NCI-H1694 (cell line): ENCODE measurements around the gene ATXN7L3.
A peak's percentile ranks its signal among the peaks of the same experiment; 100 is the strongest.
"Not testable (repeated sequence)": the region's sequence is repeated elsewhere in the genome, so short reads cannot be mapped to it uniquely, and the experiment has no call there.

Experiments
- DNase-seq: peaks from one replicate; lab custom pipeline; 2025; lab: John Stamatoyannopoulos, UW

The ATXN7L3 gene

DNA sequence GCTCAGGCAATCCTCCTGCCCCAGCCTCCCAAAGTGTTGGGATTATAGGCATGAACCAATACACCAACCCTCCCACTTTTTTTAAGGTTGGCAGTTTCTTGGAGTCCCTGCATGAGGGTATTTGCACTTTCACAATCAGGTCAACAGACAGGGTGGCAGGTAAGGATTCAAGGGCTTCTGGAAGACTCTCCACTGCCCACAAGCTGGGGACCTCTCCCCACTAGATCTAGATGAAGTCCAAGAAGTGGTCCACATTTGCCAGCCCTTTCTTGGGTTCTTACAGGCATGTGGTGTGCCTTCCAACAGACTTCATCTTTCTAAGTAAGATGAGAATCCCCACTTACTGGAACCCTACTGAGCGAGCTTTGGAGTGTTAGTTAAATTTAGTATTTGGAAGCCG lies 25.3 kb downstream of the ATXN7L3 start:
- DNase-seq, result no peak

DNA sequence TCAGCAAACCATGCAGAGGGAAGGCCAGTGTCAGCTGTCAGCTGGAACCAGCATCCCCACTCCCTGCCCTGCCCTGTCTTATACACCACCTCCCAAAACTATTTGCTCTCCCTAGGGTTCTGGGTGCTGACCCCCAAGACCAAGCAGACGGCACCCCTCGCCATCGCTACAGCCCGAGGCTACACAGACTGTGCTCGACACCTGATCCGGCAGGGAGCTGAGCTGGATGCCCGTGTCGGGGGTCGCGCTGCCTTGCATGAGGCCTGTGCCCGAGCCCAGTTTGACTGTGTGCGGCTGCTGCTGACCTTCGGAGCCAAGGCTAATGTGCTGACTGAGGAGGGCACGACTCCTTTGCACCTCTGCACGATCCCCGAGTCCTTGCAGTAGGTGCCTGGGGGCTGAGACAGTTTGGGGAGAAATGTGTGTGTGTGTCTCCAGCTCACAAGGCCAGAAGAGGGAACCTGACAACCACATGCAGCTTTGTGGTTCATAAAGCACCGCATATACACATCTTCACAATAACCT lies 27.7 kb downstream of the ATXN7L3 start:
- DNase-seq, result no peak

- DNase-seq, result peak; percentile 27
Observed at GRCh38 chr17:44170499-44171201, 29.0 kb downstream of the ATXN7L3 start, which contains the start of gene ASB16. Gene ASB16 (plus strand): TSS chr17:44170704. CDS start chr17:44170790, 86 bp downstream.

GRCh38 chr17:44170135-44170498 lies 29.6 kb downstream of the ATXN7L3 start:
- DNase-seq, result no peak

- no peak for DNase-seq
Observed at GRCh38 chr17:44167181-44167861, 32.4 kb downstream of the ATXN7L3 start.

GRCh38 chr17:44164476-44164875 lies 35.2 kb downstream of the ATXN7L3 start:
- DNase-seq, result no peak

GRCh38 chr17:44159519-44160210 lies 40.0 kb downstream of the ATXN7L3 start:
- DNase-seq, result no peak

DNA sequence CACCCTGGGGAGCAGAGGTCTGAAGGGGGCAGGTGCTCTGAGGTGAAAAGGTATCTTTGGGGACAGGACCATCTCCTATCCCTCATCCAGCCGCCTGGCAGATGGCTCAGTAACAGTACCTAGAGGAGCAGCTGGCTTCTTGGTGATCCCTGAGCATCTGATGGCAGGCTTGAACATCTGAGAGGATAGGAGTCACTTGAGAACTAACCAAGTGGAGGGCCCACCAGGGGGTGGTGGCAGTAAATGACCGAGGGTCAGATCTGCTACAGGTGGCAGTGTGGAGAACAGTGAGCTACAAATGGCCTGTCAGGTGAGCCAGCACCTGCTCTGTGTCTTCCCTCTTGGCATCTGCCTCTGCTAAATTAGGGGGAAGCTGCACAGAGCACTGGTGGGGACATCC lies 44.2 kb downstream of the ATXN7L3 start:
- DNase-seq, result no peak

- DNase-seq, result no peak
Observed at GRCh38 chr17:44152875-44153274, 46.8 kb downstream of the ATXN7L3 start.

GRCh38 chr17:44149750-44150329 lies 49.8 kb downstream of the ATXN7L3 start:
- DNase-seq, result no peak

DNA sequence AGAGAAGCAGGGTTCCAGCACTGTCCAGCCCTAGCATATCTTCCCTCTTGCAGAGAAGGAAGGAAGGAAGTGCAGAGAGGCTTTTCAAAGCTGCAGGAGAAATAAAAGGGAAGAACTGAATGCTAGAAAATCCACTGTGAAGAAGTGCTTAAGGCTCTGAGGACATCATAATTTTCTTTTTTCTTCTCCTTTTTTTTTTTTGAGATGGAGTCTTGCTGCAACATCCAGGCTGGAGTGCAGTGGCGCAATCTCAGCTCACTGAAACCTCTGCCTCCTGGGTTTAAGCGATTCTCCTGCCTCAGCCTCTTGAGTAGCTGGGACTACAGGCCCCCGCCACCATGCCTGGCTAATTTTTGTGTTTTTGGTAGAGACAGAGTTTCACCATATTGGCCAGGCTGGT lies 50.6 kb downstream of the ATXN7L3 start:
- DNase-seq, result not testable (repeated sequence)

GRCh38 chr17:44147812-44148211 lies 51.9 kb downstream of the ATXN7L3 start:
- no peak for DNase-seq

- no peak for DNase-seq
Observed at GRCh38 chr17:44146375-44147346, 53.0 kb downstream of the ATXN7L3 start.

DNA sequence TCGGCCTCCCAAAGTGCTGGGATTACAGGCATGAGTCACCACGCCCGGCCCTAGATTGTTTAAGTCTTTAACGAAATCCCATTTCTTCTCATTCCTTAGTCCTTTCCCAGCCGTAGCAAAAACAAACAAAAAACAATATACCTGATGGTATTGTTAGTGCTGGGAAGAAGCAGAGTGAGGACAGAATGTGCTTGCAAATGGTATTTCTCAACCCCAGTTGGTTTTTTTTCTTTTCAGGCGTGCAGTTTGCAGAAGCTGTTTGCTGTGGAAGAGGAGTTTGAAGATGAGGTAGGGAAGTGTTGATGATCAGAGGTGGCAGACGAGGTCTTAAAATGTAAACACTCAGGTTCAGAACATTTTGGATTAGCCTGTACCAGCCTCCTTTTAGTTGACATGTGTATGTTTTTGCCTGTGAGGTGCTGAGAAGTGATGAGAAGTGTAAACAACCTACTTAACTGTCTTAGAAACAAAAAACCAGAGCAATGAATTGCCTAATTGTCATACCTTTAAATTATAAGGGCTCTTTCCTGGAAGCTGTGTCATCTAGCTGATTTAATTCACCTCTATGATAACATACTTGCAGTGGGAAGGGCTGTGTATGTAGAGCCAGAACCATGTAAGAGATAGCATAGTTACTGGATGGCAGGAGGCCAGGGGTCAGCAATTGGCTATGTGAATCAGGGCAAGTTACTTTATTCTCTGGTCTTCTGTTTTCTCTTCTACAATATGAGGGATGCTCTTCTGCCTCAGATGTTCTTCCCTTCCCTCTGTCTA lies 54.5 kb downstream of the ATXN7L3 start:
- no peak for DNase-seq

DNA sequence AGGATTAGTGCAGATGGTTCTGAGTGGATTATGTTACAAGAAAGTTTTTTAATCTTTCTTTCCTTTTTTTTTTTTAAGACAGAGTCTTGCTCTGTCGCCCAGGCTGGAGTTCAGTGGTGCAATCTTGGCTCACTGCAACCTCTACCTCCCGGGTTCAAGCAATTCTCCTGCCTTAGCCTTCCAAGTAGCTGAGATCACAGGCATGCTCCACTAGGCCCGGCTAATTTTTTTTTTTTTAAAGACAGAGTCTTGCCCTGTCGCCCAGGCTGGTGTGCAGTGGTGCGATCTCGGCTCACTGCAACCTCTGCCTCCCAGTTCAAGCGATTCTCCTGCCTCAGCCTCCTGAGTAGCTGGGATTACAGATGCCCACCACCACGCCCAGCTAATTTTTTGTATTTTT lies 55.8 kb downstream of the ATXN7L3 start:
- DNase-seq, result not testable (repeated sequence)
